Measurements from ENCODE around the gene PSMG4. TPM values are rescaled to one million over a fixed set of nuclear protein-coding genes. Genes with fewer than 3 reads are reported as not detected.

Gene PSMG4
- total RNA-seq, 1 experiment from 2014 or later, result 29.3 TPM

- Histone ChIP-seq H2AK5ac (ENCODE audit: insufficient read length, low read length) (no peak overlapping the region), H3K79me1 (ENCODE audit: insufficient read depth, low read depth, low read length, poor library complexity, severe bottlenecking) (peaks cover 4% of the 10 kb centered on the region), H3K56ac (ENCODE audit: insufficient read length, low read depth, low read length) (no peak overlapping the region), H2BK120ac (ENCODE audit: low read depth, low read length, poor library complexity, severe bottlenecking) (no peak overlapping the region), H2BK12ac (ENCODE audit: insufficient read length, low read depth, low read length) (no peak overlapping the region), H2BK5ac (ENCODE audit: insufficient read length, low read length) (no peak overlapping the region), H2AFZ (ENCODE audit: low read length) (no peak overlapping the region), H3K14ac (ENCODE audit: insufficient read depth, low read length) (peak overlapping the region; percentile 44; the same call in 1 of the 2 replicates), H4K5ac (ENCODE audit: insufficient read length, low read depth, low read length) (no peak overlapping the region), H3K18ac (ENCODE audit: insufficient read length, low read depth, low read length) (peak overlapping the region; percentile 20), H3K23ac (ENCODE audit: insufficient read length, low read depth, low read length) (no peak overlapping the region), H3K4ac (ENCODE audit: low read depth, low read length) (no peak overlapping the region), H3K4me2 (ENCODE audit: insufficient read depth, insufficient read length, low read length) (peak overlapping the region; percentile 87), H3K27ac (ENCODE audit: insufficient read length, low read depth, low read length) (no peak overlapping the region), H2BK15ac (ENCODE audit: low read depth, low read length) (no peak overlapping the region), H3K9me3 (ENCODE audit: control insufficient read depth, low read depth, low read length) (no peaks in the 10 kb centered on the region), H3K23me2 (ENCODE audit: insufficient read length, low read depth, low read length, poor library complexity, severe bottlenecking) (peaks cover 47% of the 10 kb centered on the region), H4K8ac (replicated peaks; ENCODE audit: insufficient read length, low read depth, low read length) (no peak overlapping the region), H3K9ac (ENCODE audit: extremely low read depth, insufficient read length, low read length) (peak overlapping the region; percentile 16), H4K91ac (ENCODE audit: insufficient read length, low read depth, low read length) (no peak overlapping the region), H3K4me1 (ENCODE audit: insufficient read depth, low read length) (peaks cover 4% of the 10 kb centered on the region; the same call in 1 of the 2 replicates), H3K79me2 (ENCODE audit: insufficient read depth, low read length) (peaks cover 18% of the 10 kb centered on the region), H4K20me1 (ENCODE audit: control insufficient read depth, insufficient read depth, insufficient read length) (no peaks in the 10 kb centered on the region), H3T11ph (ENCODE audit: low read length) (no peak overlapping the region), H3K27me3 (ENCODE audit: insufficient read depth, low read length) (no peaks in the 10 kb centered on the region; the same call in 1 of the 2 replicates), H2BK20ac (ENCODE audit: low read depth, low read length, poor library complexity, severe bottlenecking) (no peak overlapping the region)
- TF ChIP-seq CTCF (conservative IDR thresholded peaks at IDR 0.05), result no peak
- Mint-ChIP-seq H3K9me3 (peaks cover 0 to 2% of the 10 kb centered on the region in 2 experiments; a peak in 1 of 5 replicates), H3K27me3 (ENCODE audit: low read depth) (peaks cover 43% of the 10 kb centered on the region), H3K36me3 (ENCODE audit: insufficient read depth in 1 of 3, low read depth in 3 of 3) (peaks cover 16 to 19% (median 16%) of the 10 kb centered on the region in 3 experiments), H3K27ac (peak overlapping the region in 1 of 3 experiments; percentile 51; a peak in 4 of 7 replicates), H3K4me3 (peak overlapping the region; percentile 91 to 92), H3K4me1 (peaks cover 47 to 52% of the 10 kb centered on the region in 2 experiments)
- WGBS (ENCODE audit: extremely low coverage, insufficient read length, low lambda C conversion rate), result no CpG with 5 or more reads among the region's 62 CpGs
- DNase-seq, result peak; percentile 63
These were observed 29.8 kb upstream of the PSMG4 start for GRCh38 chr6:3228771-3229565.
